ENCODE results near the gene DAAM2.

DNA sequence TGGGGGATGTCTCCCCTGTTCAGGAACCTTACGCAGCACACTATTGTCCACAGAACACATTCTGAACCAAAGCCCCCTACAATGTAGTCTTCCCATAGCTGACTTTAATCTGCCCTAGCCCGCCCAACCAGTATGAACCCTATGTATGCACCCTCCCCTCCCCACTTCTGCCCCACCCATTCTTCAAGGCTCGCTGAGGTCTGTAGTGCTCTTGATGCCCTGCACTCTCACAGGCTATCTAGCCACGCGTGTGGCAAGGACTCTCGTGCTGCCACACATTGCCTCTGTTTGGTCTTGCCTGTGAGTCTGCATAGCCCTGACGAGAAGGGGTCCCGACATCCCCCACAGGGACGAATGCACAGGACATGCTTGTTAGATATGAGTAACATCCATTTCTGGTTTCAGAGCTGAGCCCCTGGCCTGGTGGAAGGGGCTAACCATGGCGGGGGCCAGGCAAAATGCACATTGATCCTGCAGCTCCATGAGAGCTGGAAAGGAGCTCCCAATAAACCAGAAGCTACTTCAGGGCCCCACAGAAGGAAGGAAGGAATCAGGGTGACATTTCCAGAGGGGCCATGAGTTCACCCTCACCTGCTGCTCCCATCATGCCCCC, 119.4 kb downstream of the DAAM2 start:
- TF ChIP-seq ILF3 (IDR thresholded peaks at IDR 0.05; ENCODE audit: borderline replicate concordance) = no peak
- no peak for TF ChIP-seq ZNF140 (CRISPR knock-in tag; IDR thresholded peaks at IDR 0.05)
- TF ChIP-seq TFAP4 (CRISPR knock-in tag; IDR thresholded peaks at IDR 0.05; ENCODE audit: borderline replicate concordance) = no peak
- TF ChIP-seq NFXL1 (CRISPR knock-in tag; IDR thresholded peaks at IDR 0.05) = no peak
- no peak for TF ChIP-seq LEF1 (IDR thresholded peaks at IDR 0.05)
